T-helper 17 cell (primary cell): ENCODE results near the gene AXIN1. TPM values are rescaled to one million over a fixed set of nuclear protein-coding genes. Genes with fewer than 3 reads are reported as not detected.

Experiments used
- ATAC-seq: fragments of 150-1000 bp; cut with Tn5 transposase; 2 replicates; pipeline ENCODE4 v1.10.0; 2021; ENCODE audit warnings: mild to moderate bottlenecking, moderate library complexity
- DNase-seq, 3 donors: peaks; one replicate each; pipeline versions ENCODE4 v3.0.0 to v3.0.0-alpha.2; 2020 to 2021
- H3K9me3 ChIP-seq: one replicate; pipeline ENCODE4 v1.7.0; 2013; ENCODE audit warnings: low read length, mild to moderate bottlenecking; ENCODE audit not compliant: control insufficient read depth, poor library complexity, severe bottlenecking
- H3K27ac Mint-ChIP-seq: one replicate; pipeline ENCODE4 v1.8.0; 2022; ENCODE audit warnings: mild to moderate bottlenecking, moderate library complexity, mixed read lengths
- H3K27me3 Mint-ChIP-seq: one replicate; pipeline ENCODE4 v1.8.0; 2022; ENCODE audit warnings: mixed read lengths
- H3K36me3 Mint-ChIP-seq: one replicate; pipeline ENCODE4 v1.8.0; 2022; ENCODE audit warnings: low read depth, mixed read lengths
- H3K4me1 Mint-ChIP-seq: one replicate; pipeline ENCODE4 v1.8.0; 2022; ENCODE audit warnings: mild to moderate bottlenecking, mixed read lengths
- H3K4me3 Mint-ChIP-seq: one replicate; pipeline ENCODE4 v1.8.0; 2022; ENCODE audit warnings: mild to moderate bottlenecking, moderate library complexity, mixed read lengths
- total RNA-seq, 4 donors: library from RNA in 2 of 4; stranded (reverse) in 2 of 4; gene quantifications; one replicate each; pipeline ENCODE4 v1.2.3 and lab custom pipeline; 2022 to 2026

Gene AXIN1
- total RNA-seq: 10 to 100 TPM; 38.9 to 42.5 TPM
- 93.2 to 110 reads per million in 2 donors for total RNA-seq (lab: John Stamatoyannopoulos, UW)

GRCh38 chr16:352547-353403 is at the start of gene AXIN1:
Gene AXIN1, minus strand, starts transcription at chr16:352723. Its CDS starts 5,698 bp downstream, at chr16:347025.
- Mint-ChIP-seq H3K27me3 (no peaks in the 10 kb centered on the region), H3K27ac (peak within 1 kb of the TSS; percentile 95), H3K4me1 (peaks cover 27% of the 10 kb centered on the region), H3K36me3 (no peaks in the 10 kb centered on the region), H3K4me3 (peak within 1 kb of the TSS; percentile 95)
- ATAC-seq (peak; percentile 88), DNase-seq (peak; percentile 100)
- no peaks in the 10 kb centered on the region for H3K9me3 ChIP-seq

- peaks cover 5% of the 10 kb centered on the region for H3K4me1 Mint-ChIP-seq
- H3K9me3 ChIP-seq: no peaks in the 10 kb centered on the region
Measured at GRCh38 chr16:401468-402348, 49.2 kb upstream of the AXIN1 start, which contains the start of gene DECR2. Gene DECR2, plus strand, starts transcription at chr16:401885. Its CDS starts 79 bp downstream, at chr16:401964.

GRCh38 chr16:400061-400591 is 47.6 kb upstream of the AXIN1 start:
- H3K36me3 Mint-ChIP-seq: no peaks in the 10 kb centered on the region
- peak overlapping the region; percentile 92 for H3K27ac Mint-ChIP-seq
- H3K4me1 Mint-ChIP-seq: peaks cover 11% of the 10 kb centered on the region
- no peak for DNase-seq
- no peaks in the 10 kb centered on the region for H3K27me3 Mint-ChIP-seq
- peak overlapping the region; percentile 91 for H3K4me3 Mint-ChIP-seq
- no peak for ATAC-seq
- no peaks in the 10 kb centered on the region for H3K9me3 ChIP-seq

More at GRCh38 chr16:401468-402348, 49.2 kb upstream of the AXIN1 start, which contains the start of gene DECR2:
- H3K27me3 Mint-ChIP-seq: no peaks in the 10 kb centered on the region
- H3K27ac Mint-ChIP-seq: peak within 1 kb of the TSS; percentile 92
- ATAC-seq: peak; percentile 86
- H3K36me3 Mint-ChIP-seq: no peaks in the 10 kb centered on the region
- peak within 1 kb of the TSS; percentile 91 for H3K4me3 Mint-ChIP-seq
- peak; percentile 96 to 100 (median 98) for DNase-seq

GRCh38 chr16:399340-400019 is 47.0 kb upstream of the AXIN1 start:
- Mint-ChIP-seq H3K4me3 (peak overlapping the region; percentile 3), H3K4me1 (peaks cover 11% of the 10 kb centered on the region), H3K27ac (peak overlapping the region; percentile 24), H3K36me3 (no peaks in the 10 kb centered on the region), H3K27me3 (no peaks in the 10 kb centered on the region)
- ATAC-seq (no peak), DNase-seq (no peak)
- H3K9me3 ChIP-seq: no peaks in the 10 kb centered on the region

GRCh38 chr16:398561-399339 is 46.2 kb upstream of the AXIN1 start:
- H3K9me3 ChIP-seq: no peaks in the 10 kb centered on the region
- H3K27me3 Mint-ChIP-seq: no peaks in the 10 kb centered on the region
- peaks cover 11% of the 10 kb centered on the region for H3K4me1 Mint-ChIP-seq
- H3K4me3 Mint-ChIP-seq: peak overlapping the region; percentile 77
- peak overlapping the region; percentile 43 for H3K27ac Mint-ChIP-seq
- DNase-seq (no peak), ATAC-seq (no peak)
- no peaks in the 10 kb centered on the region for H3K36me3 Mint-ChIP-seq

GRCh38 chr16:397736-398332 is 45.3 kb upstream of the AXIN1 start:
- DNase-seq (peak in 1 of 3 donors; percentile 43), ATAC-seq (no peak)
- Mint-ChIP-seq H3K27ac (peak overlapping the region; percentile 43), H3K36me3 (no peaks in the 10 kb centered on the region), H3K4me1 (peaks cover 11% of the 10 kb centered on the region), H3K27me3 (no peaks in the 10 kb centered on the region), H3K4me3 (peak overlapping the region; percentile 77)
- no peaks in the 10 kb centered on the region for H3K9me3 ChIP-seq

- H3K36me3 Mint-ChIP-seq: no peaks in the 10 kb centered on the region
- ATAC-seq (no peak), DNase-seq (no peak)
- H3K4me3 Mint-ChIP-seq: peak within 1 kb of the TSS; percentile 90
- H3K9me3 ChIP-seq: no peaks in the 10 kb centered on the region
- H3K27ac Mint-ChIP-seq: peak within 1 kb of the TSS; percentile 43
- no peaks in the 10 kb centered on the region for H3K27me3 Mint-ChIP-seq
- peaks cover 11% of the 10 kb centered on the region for H3K4me1 Mint-ChIP-seq
Measured at GRCh38 chr16:397135-397661, 44.7 kb upstream of the AXIN1 start, which contains the start of gene NME4. Gene NME4, plus strand, starts transcription at chr16:397199. Its CDS starts 24 bp downstream, at chr16:397223.

GRCh38 chr16:396605-397004 is 44.1 kb upstream of the AXIN1 start:
- Mint-ChIP-seq H3K4me1 (peaks cover 11% of the 10 kb centered on the region), H3K4me3 (peak overlapping the region; percentile 90), H3K27ac (peak overlapping the region; percentile 41), H3K36me3 (no peaks in the 10 kb centered on the region), H3K27me3 (no peaks in the 10 kb centered on the region)
- ATAC-seq (no peak), DNase-seq (no peak)
- H3K9me3 ChIP-seq: no peaks in the 10 kb centered on the region

- ATAC-seq (no peak), DNase-seq (no peak)
- peak overlapping the region; percentile 90 for H3K4me3 Mint-ChIP-seq
- peaks cover 11% of the 10 kb centered on the region for H3K4me1 Mint-ChIP-seq
- H3K27ac Mint-ChIP-seq: peak overlapping the region; percentile 41
- H3K36me3 Mint-ChIP-seq: no peaks in the 10 kb centered on the region
- no peaks in the 10 kb centered on the region for H3K27me3 Mint-ChIP-seq
- H3K9me3 ChIP-seq: no peaks in the 10 kb centered on the region
Measured at GRCh38 chr16:396199-396598, 43.7 kb upstream of the AXIN1 start.

GRCh38 chr16:392450-393030 is 40.0 kb upstream of the AXIN1 start:
- DNase-seq (no peak), ATAC-seq (no peak)
- H3K4me1 Mint-ChIP-seq: peaks cover 7% of the 10 kb centered on the region
- H3K36me3 Mint-ChIP-seq: no peaks in the 10 kb centered on the region
- H3K27ac Mint-ChIP-seq: no peak overlapping the region
- H3K27me3 Mint-ChIP-seq: no peaks in the 10 kb centered on the region
- no peaks in the 10 kb centered on the region for H3K9me3 ChIP-seq
- no peak overlapping the region for H3K4me3 Mint-ChIP-seq

GRCh38 chr16:391885-392335 is 39.4 kb upstream of the AXIN1 start:
- no peaks in the 10 kb centered on the region for H3K9me3 ChIP-seq
- Mint-ChIP-seq H3K27me3 (no peaks in the 10 kb centered on the region), H3K27ac (no peak overlapping the region), H3K36me3 (no peaks in the 10 kb centered on the region), H3K4me3 (no peak overlapping the region), H3K4me1 (peaks cover 7% of the 10 kb centered on the region)
- DNase-seq (peak in 2 of 3 donors; percentile 41 to 64), ATAC-seq (peak; percentile 89)
